ENCODE data around the gene CAMTA1. TPM values are rescaled to one million over a fixed set of nuclear protein-coding genes. Genes with fewer than 3 reads are reported as not detected.
A peak's percentile ranks its signal among the peaks of the same experiment; 100 is the strongest.
"Not testable (repeated sequence)": the region's sequence is repeated elsewhere in the genome, so short reads cannot be mapped to it uniquely, and the experiment has no call there.

The CAMTA1 gene
- total and polyA plus RNA-seq, 9 of the 15 experiments (the other 6 are each of a cell fraction or from before 2014, with no cell fraction given) = 43.9 to 161 (median 65.9) TPM

- H3K9me1 ChIP-seq (ENCODE audit: control insufficient read depth, insufficient read depth, low read length); H3K79me2 ChIP-seq (ENCODE audit: control insufficient read depth, insufficient read depth, low read length); DNase-seq (ENCODE audit: extremely low read depth in 1 of 4, low spot score in 3 of 4); CTCF ChIA-PET (ENCODE audit: low intra/inter-chr PET ratio); BruUV-seq (replicated peaks); H3K9ac ChIP-seq (ENCODE audit: insufficient read depth in 1 of 2, low read depth in 2 of 2, low read length in 2 of 2); H2AFZ ChIP-seq (ENCODE audit: low read depth, low read length); in situ Hi-C loops (cut with MboI); H4K20me1 ChIP-seq (replicated peaks; ENCODE audit: control insufficient read depth, insufficient read depth, low read length); H3K9me3 ChIP-seq (replicated peaks; ENCODE audit: control insufficient read depth, insufficient read depth, low read depth, low read length); H3K4me1 ChIP-seq (replicated peaks in 1 of 2; ENCODE audit: control insufficient read depth in 2 of 2, insufficient read depth in 2 of 2, low read length in 2 of 2); POLR2A ChIA-PET; H3K4me3 ChIP-seq; FAIRE-seq; H3K27ac ChIP-seq (ENCODE audit: extremely low read depth, low read depth, low read length); ATAC-seq; intact Hi-C loops (cut with micrococcal nuclease); H3K4me2 ChIP-seq (ENCODE audit: insufficient read depth, low read length); H3K36me3 ChIP-seq (ENCODE audit: control insufficient read depth, insufficient read depth, low read length): not testable (repeated sequence)
- 0 out of 2 replicates have a peak, but pooled peaks have one; percentile 31 for TF ChIP-seq TRIM28 (IDR thresholded peaks at IDR 0.05)
- peak; percentile 97 for TF ChIP-seq ZNF431 (CRISPR knock-in tag; IDR thresholded peaks at IDR 0.05)
- WGBS (ENCODE audit: insufficient coverage, low coverage, missing lambda C conversion rate) = 1% methylated on average over 5 of the region's 5 CpGs
- H3K27me3 ChIP-seq (ENCODE audit: control insufficient read depth in 2 of 2, insufficient read depth in 2 of 2, low read length in 2 of 2) = peaks cover 3 to 56% of the 10 kb centered on the region in 2 experiments; a peak in 3 of 5 replicates
Measured at GRCh38 chr1:6921506-6921905, 136.3 kb downstream of the CAMTA1 start.

GRCh38 chr1:6922096-6922931 is 137.1 kb downstream of the CAMTA1 start:
- H3K9me3 ChIP-seq (replicated peaks; ENCODE audit: control insufficient read depth, insufficient read depth, low read depth, low read length) = no peaks in the 10 kb centered on the region
- H3K4me2 ChIP-seq (ENCODE audit: insufficient read depth, low read length) = no peak overlapping the region
- DNase-seq (ENCODE audit: extremely low read depth in 1 of 4, low spot score in 3 of 4) = no peak
- FAIRE-seq = peak; percentile 40
- WGBS (ENCODE audit: insufficient coverage, low coverage, missing lambda C conversion rate) = 5% methylated on average over 8 of the region's 8 CpGs
- no peaks in the 10 kb centered on the region for H3K79me2 ChIP-seq (ENCODE audit: control insufficient read depth, insufficient read depth, low read length)
- H3K36me3 ChIP-seq (ENCODE audit: control insufficient read depth, insufficient read depth, low read length) = no peaks in the 10 kb centered on the region
- POLR2A ChIA-PET = interaction anchor here (0.6 kb wide), 1 partner anchor 64 kb away, joined by 3 read pairs; no protein-coding TSS in a partner anchor
- H3K9ac ChIP-seq (ENCODE audit: insufficient read depth in 1 of 2, low read depth in 2 of 2, low read length in 2 of 2) = no peak overlapping the region
- no peak overlapping the region for H3K4me3 ChIP-seq
- CTCF ChIA-PET (ENCODE audit: low intra/inter-chr PET ratio) = no interaction called here
- no peaks in the 10 kb centered on the region for H4K20me1 ChIP-seq (replicated peaks; ENCODE audit: control insufficient read depth, insufficient read depth, low read length)
- in situ Hi-C loops (cut with MboI) (no loop called here), intact Hi-C loops (cut with micrococcal nuclease) (no loop called here)
- H3K27me3 ChIP-seq (ENCODE audit: control insufficient read depth in 2 of 2, insufficient read depth in 2 of 2, low read length in 2 of 2) = peaks cover 3 to 48% of the 10 kb centered on the region in 2 experiments; a peak in 3 of 5 replicates
- H3K9me1 ChIP-seq (ENCODE audit: control insufficient read depth, insufficient read depth, low read length) = no peaks in the 10 kb centered on the region
- no peak overlapping the region for H3K27ac ChIP-seq (ENCODE audit: extremely low read depth, low read depth, low read length)
- TF ChIP-seq POLR2G (IDR thresholded peaks at IDR 0.05; ENCODE audit: low read depth, low read length) (no peak), CREM (IDR thresholded peaks at IDR 0.05; ENCODE audit: low read depth) (no peak), WHSC1 (IDR thresholded peaks at IDR 0.05; ENCODE audit: low read length) (no peak), SMAD1 (IDR thresholded peaks at IDR 0.05; ENCODE audit: low read depth, low read length, partially characterized antibody) (no peak), ARID1B (IDR thresholded peaks at IDR 0.05) (no peak), HINFP (tag; conservative IDR thresholded peaks at IDR 0.05; ENCODE audit: low read depth) (no peak), NRF1 (conservative IDR thresholded peaks at IDR 0.05 in 1 of 2, IDR thresholded peaks at IDR 0.05 in 1 of 2) (no peak), MCM3 (IDR thresholded peaks at IDR 0.05) (no peak), PRMT5 (CRISPR knock-in tag; IDR thresholded peaks at IDR 0.05) (no peak), CTCF (IDR thresholded peaks at IDR 0.05 in 2 of 3, conservative IDR thresholded peaks at IDR 0.05 in 1 of 3; ENCODE audit: insufficient read depth in 2 of 3, low read depth in 1 of 3, low read length in 3 of 3) (no peak), SMAD2 (IDR thresholded peaks at IDR 0.05; ENCODE audit: low read depth, low read length) (no peak)
- H3K4me1 ChIP-seq (replicated peaks in 1 of 2; ENCODE audit: control insufficient read depth in 2 of 2, insufficient read depth in 2 of 2, low read length in 2 of 2) = no peaks in the 10 kb centered on the region
- no TSS peak for BruUV-seq (replicated peaks)
- no peak for ATAC-seq
- no peak overlapping the region for H2AFZ ChIP-seq (ENCODE audit: low read depth, low read length)
